Stimulated activated CD8-positive, alpha-beta memory T cell treated with anti-CD3 and anti-CD28 coated beads, Interleukin-4, amount 100 ng/mL, for 4 hours (primary cell): ENCODE measurements around the gene FGB.

Source experiments
- DNase-seq, 2 donors: peaks; one replicate each; pipeline ENCODE4 v3.0.0-alpha.2; 2020; ENCODE audit warnings: low read depth in 2 of 2, low spot score in 1 of 2

The FGB gene

DNA sequence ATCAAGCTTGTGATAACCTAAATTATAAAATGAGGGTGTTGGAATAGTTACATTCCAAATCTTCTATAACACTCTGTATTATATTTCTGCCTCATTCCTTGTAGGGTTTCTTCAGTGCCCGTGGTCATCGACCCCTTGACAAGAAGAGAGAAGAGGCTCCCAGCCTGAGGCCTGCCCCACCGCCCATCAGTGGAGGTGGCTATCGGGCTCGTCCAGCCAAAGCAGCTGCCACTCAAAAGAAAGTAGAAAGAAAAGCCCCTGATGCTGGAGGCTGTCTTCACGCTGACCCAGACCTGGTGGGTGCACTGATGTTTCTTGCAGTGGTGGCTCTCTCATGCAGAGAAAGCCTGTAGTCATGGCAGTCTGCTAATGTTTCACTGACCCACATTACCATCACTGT lies 2.9 kb downstream of the FGB start:
- no peak for DNase-seq

DNA sequence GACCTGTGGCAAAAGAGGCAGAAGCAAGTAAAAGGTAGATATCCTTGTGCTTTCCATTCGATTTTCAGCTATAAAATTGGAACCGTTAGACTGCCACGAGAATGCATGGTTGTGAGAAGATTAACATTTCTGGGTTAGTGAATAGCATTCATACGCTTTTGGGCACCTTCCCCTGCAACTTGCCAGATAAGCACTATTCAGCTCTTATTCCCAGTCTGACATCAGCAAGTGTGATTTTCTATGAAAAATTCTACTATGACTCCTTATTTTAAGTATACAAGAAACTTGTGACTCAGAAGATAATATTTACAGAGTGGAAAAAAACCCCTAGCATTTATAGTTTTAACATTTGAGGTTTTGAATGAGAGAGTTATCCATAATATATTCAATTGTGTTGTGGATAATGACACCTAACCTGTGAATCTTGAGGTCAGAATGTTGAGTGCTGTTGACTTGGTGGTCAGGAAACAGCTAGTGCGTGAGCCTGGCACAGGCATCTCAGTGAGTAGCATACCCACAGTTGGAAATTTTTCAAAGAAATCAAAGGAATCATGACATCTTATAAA lies 3.9 kb downstream of the FGB start:
- no peak for DNase-seq

- no peak for DNase-seq
These were observed 6.2 kb downstream of the FGB start for GRCh38 chr4:154569028-154569427.

- no peak for DNase-seq
These were observed 6.8 kb downstream of the FGB start for GRCh38 chr4:154569584-154569983.

DNA sequence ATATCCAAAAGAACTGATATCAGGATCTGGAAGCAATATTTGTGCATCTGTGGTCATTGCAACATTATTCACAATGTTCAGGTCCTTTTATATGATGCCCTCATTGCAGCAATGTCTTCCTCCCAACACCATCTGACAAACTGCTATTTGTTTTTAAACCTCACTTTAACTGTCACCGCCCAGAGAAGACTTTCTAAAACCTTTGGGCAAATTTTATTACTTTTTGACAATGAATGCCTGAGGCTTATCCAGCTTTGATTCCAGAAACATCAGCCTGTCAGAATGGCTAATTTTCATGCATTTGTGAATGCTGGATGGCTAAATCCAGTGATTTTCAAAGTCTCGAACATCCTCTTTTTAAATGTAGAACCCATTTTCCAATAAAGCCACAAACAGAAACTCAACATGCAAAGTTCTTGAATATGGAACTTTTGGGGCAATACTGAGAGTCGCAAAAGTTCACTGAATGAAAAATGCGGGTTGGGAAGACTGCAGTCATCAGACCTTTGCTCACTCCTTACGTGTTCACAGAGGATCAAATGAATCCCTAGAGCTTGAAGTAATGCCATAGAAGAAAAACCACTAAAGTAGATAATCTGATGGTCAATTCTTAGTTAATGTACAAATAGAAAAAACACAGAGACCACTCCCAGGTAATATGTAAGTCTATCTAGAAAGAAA lies 10.5 kb downstream of the FGB start:
- no peak for DNase-seq

DNA sequence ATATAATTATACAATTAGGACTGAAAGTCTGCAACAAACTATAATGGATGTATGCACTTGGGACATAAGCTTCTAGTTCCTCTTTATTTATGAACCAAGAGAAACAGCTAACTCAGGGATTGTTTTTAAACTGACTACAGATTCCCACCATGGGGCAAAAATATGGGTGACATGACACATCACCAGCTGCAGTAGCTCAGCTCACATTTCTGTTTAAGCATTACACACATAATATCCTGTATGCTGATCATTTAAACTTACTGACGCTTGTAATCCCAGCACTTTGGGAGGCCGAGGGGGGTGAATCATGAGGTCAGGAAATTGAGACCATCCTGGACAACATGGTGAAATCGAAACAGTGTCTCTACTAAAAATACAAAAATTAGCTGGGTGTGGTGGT lies 11.5 kb downstream of the FGB start:
- DNase-seq: no peak

GRCh38 chr4:154577324-154577723 lies 14.5 kb downstream of the FGB start:
- no peak for DNase-seq

GRCh38 chr4:154578919-154579318 lies 16.1 kb downstream of the FGB start:
- DNase-seq: no peak

DNA sequence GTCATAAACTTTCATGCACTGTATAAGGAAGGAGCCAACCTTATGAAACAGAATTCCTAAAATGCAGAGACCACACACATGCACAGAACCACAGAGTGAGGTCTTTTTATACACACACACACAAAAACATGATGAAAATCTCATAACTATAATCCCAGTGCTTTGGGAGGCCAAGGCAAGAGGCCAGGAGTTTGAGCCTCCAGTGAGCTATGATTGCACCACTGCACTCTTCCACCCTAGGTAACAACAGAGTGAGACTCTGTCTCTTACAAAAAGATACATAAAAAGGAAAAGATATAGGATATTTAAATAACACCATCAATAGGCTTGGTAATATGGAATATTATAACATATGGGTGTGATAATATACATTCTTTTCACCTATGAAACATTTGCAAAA lies 17.1 kb downstream of the FGB start:
- no peak for DNase-seq

DNA sequence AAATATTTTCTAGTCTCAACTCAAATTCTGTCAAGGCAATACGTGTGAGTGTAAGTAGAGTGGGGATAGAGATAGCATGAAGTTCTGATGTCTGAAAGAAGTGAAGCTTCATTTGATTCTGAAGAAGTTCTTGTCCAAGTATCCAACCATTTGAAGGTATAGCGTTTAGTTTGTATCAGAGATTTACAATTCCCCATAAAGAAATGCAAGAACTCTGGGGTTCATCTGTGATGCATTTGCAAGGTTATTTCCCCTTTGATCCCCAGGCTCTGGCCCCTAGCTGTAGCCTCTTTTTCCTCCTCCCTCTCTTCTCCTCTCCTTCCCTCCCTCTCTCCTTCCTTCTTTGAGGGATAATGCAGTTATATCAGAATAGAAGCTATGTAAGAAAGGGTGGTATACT lies 19.9 kb downstream of the FGB start:
- DNase-seq: no peak

- DNase-seq: no peak
These were observed 20.4 kb downstream of the FGB start for GRCh38 chr4:154583230-154583629.

DNA sequence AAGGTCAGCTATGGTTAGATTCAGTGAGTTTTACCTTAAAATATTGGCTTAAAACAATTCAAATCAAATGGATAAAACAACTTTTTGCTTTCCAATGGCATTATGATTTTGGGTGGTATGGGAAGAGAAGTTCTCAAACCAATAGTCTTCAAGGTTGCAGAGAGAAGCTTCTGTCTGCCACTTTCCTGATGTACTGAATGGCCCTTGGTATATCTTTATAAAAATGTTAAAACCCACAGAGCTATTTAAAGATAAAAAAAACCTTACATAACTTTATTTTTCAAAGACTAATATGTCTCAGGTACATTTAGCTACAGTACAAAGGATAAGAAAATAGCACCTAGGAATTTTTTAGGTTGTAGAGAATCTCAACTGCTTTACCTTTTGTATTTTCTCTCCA lies 20.9 kb downstream of the FGB start:
- no peak for DNase-seq

DNA sequence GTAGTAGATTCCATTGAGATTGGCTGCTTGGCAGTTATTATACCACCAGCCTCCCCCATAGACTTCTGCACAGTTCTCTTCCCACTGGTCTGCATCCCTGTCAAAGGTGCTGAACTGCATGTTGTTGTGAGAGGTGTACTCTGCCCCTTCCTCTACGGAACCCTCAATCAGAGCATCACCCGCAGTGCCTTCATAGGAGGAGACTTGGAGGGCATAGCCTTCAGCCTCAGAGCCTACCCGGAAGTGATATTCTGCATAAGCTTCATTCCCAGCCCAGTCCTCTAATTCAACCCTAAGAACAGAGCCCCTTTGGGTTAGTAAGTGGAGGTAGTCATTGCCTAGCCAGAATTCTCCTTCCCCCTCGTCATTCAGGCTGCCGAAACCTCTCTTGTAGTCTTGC lies 21.4 kb downstream of the FGB start:
- DNase-seq: no peak

GRCh38 chr4:154585369-154586018 lies 22.7 kb downstream of the FGB start:
- no peak for DNase-seq

DNA sequence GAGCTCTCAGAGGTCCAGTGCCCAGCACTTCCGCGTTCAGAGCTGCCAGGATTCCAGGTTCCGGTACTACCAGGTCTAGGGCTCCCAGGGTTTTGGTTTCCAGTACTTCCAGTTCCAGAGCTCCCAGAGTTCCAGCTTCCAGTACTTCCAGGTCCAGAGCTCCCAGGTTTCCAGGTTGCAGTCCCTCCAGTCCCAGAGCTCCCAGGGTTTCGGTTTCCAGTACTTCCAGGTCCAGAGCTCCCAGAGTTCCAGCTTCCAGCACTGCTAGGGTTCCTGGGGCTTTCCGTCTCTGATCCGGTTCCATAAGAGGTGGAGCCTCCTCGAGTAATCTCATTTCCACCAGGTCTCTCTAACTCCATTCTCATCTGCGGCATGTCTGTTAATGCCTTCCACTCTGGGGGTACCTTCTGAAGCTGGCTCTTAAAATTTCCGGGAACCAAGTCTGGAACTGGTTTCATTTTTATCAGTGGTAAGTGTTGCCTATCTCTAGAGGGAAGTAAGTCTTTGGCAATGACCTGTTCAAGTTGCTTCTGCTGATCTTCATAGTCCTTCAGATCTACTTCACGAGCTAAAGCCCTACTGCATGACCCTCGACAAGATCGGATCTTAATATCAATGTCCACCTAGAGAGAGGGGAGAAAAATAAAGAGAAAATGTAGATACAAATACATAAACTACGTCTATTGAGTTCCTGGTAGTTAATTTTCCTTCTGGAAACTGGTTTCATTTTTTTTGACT lies 23.7 kb downstream of the FGB start:
- DNase-seq: no peak

GRCh38 chr4:154588198-154588597 lies 25.4 kb downstream of the FGB start:
- no peak for DNase-seq

- no peak for DNase-seq
These were observed 26.7 kb downstream of the FGB start for GRCh38 chr4:154589296-154590197.

DNA sequence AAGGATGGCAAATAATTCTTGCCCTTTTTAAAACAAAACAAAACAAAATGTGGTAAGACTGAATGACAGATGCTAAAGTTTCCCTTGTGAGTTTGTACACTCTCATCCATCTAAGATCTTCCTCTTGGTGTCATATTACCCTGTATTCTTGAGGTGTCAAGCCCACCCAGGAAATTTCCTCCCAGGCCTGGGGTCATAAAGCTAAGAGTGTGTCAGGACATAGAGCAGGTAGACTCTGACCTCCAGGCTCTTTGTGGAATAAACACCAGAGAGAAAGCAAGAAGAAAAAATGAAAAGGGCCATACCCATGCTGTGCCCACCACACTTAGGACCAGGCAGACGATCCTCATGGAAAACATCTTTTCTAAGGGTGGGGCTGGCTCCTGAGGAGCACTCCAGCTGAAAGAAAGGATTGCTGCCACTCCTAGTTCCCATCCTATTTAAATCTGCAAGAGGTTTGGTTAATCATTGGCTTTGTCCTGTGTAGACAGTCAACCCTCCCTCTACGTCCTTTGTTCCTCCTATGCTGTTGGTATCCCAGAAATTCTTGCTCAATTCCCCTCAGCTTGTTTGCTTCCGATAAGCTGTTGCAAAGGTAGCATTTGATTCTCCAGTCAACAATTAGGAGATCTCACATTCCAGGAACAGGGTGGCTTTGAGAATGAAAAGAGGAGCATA lies 27.7 kb downstream of the FGB start, which contains the start of gene FGA:
TSS of gene FGA (minus strand) at position 414 of the 678 bp plus-strand sequence. CDS start at position 359, 55 bp downstream.
- no peak for DNase-seq

DNA sequence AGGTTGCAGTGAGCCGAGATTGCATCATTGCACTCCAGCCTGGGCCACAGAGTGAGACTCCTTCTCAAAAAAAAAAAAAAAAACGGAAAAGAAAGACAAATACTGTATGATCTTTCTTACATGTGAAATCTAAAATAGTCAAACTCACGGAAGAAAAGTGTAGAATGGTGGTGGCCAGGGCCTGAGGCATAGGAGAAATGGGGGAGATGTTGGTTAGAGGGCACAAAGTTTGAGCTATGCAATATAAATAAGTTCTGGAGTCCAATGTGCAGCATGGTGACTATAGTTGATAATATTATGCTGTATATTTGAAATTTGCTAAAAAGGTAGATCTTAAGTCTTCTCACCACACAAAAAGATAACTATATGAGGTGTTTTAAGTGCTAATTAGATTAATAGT lies 29.1 kb downstream of the FGB start:
- no peak for DNase-seq

DNA sequence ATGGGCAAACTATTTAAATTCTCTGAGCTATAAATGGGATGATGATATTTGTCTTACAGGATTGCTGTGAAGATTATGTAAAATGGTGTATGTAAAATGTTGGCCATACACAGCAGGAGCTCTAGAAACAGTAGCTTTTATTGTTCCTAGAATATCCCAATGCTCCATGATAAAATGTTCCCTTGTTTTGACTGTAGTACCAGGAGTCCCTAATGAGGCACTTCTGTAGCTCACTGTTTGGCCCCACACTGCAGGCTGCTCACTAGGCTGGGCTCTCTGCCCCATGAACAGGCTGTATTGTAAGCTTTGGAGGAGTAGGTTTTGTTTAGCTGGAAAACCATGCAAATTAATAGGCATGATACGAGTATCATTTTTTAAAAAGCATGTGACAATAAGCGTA lies 31.1 kb downstream of the FGB start:
- DNase-seq: no peak
